Measurements from ENCODE around the gene ARID4B. TPM values are rescaled to one million over a fixed set of nuclear protein-coding genes. Genes with fewer than 3 reads are reported as not detected.
A peak's percentile ranks its signal among the peaks of the same experiment; 100 is the strongest.

ARID4B gene
- total and polyA plus RNA-seq, 2 of the 13 experiments (the other 11 are each of a cell fraction or from before 2014, with no cell fraction given) = 9.7 to 24.6 TPM

DNA sequence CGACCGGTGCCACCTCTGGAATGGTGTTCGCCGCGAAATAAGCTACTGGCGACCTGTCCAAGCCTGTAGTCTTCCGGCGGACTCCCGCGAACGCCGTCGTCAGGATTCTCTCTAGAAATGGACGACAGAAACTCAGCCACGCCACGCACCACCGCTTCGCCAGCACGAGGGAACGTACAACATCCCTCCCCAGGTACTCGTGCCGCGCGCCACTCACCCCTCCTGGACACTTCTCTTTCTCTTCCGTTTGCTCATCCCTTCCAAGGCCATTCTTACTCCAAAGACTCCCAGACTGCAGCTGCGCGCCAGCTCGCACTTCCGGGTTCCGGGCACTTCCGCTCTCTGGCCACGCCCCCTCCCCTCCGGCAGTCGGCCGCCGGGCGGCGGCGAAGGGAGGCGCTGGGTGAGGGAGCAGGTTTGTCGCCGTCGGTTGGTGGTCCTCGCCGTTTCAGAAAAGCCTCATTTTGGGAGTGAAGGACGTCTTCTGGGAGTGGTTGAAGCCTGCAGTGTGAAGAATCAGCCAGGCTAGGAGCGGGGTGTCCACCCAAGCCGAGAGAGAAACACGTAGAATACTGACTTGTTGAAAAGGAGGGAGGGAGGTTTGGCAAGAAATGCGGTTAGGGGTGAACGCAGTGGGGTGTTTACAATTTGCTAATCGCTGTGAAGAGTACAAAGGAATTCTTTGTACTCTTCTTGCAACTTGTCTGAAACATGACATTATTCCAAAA lies 166.9 kb downstream of the ARID4B start, which contains the start of gene RBM34 (continued):
- TF ChIP-seq PLRG1 (conservative IDR thresholded peaks at IDR 0.05) (no peak), ZNF275 (CRISPR knock-in tag; IDR thresholded peaks at IDR 0.05; ENCODE audit: borderline replicate concordance) (peak; percentile 81; the same call in 1 of the 2 replicates), ZNF235 (CRISPR knock-in tag; IDR thresholded peaks at IDR 0.05; ENCODE audit: borderline replicate concordance) (peak; percentile 94), AHR (CRISPR knock-in tag; IDR thresholded peaks at IDR 0.05) (peak; percentile 73; the same call in 1 of the 2 replicates), ZBTB42 (CRISPR knock-in tag; IDR thresholded peaks at IDR 0.05) (no peak), SCMH1 (CRISPR knock-in tag; IDR thresholded peaks at IDR 0.05; ENCODE audit: borderline replicate concordance) (no peak), ONECUT2 (CRISPR knock-in tag; IDR thresholded peaks at IDR 0.05) (peak; percentile 65), GZF1 (CRISPR knock-in tag; IDR thresholded peaks at IDR 0.05) (no peak), THYN1 (CRISPR knock-in tag; IDR thresholded peaks at IDR 0.05; ENCODE audit: borderline replicate concordance, low read depth) (0 out of 2 replicates have a peak, but pooled peaks have one; percentile 33), FIP1L1 (IDR thresholded peaks at IDR 0.05; ENCODE audit: borderline replicate concordance, insufficient read depth, low read depth, low read length) (no peak), TFE3 (CRISPR knock-in tag; IDR thresholded peaks at IDR 0.05) (peak; percentile 56), MED13 (CRISPR knock-in tag; IDR thresholded peaks at IDR 0.05) (0 out of 2 replicates have a peak, but pooled peaks have one; percentile 32), ZNF225 (CRISPR knock-in tag; IDR thresholded peaks at IDR 0.05) (peak; percentile 84; the same call in 1 of the 2 replicates), ZNF614 (CRISPR knock-in tag; IDR thresholded peaks at IDR 0.05; ENCODE audit: borderline replicate concordance) (peak; percentile 79; the same call in 1 of the 2 replicates), ZNF205 (CRISPR knock-in tag; IDR thresholded peaks at IDR 0.05) (peak; percentile 25; the same call in 1 of the 2 replicates), PATZ1 (CRISPR knock-in tag; IDR thresholded peaks at IDR 0.05) (peak; percentile 65; the same call in 1 of the 2 replicates), NKX3-1 (CRISPR knock-in tag; IDR thresholded peaks at IDR 0.05) (no peak; the same call in 1 of the 2 replicates), KLF15 (CRISPR knock-in tag; IDR thresholded peaks at IDR 0.05; ENCODE audit: borderline replicate concordance) (peak; percentile 90), SOX5 (CRISPR knock-in tag; IDR thresholded peaks at IDR 0.05; ENCODE audit: borderline replicate concordance) (no peak; the same call in none of the 2 replicates), ZKSCAN8 (CRISPR knock-in tag; IDR thresholded peaks at IDR 0.05; ENCODE audit: borderline replicate concordance) (0 out of 2 replicates have a peak, but pooled peaks have one; percentile 41), JUNB (CRISPR knock-in tag; IDR thresholded peaks at IDR 0.05; ENCODE audit: borderline replicate concordance) (no peak)
- TF ChIP-seq, protein P1, sequence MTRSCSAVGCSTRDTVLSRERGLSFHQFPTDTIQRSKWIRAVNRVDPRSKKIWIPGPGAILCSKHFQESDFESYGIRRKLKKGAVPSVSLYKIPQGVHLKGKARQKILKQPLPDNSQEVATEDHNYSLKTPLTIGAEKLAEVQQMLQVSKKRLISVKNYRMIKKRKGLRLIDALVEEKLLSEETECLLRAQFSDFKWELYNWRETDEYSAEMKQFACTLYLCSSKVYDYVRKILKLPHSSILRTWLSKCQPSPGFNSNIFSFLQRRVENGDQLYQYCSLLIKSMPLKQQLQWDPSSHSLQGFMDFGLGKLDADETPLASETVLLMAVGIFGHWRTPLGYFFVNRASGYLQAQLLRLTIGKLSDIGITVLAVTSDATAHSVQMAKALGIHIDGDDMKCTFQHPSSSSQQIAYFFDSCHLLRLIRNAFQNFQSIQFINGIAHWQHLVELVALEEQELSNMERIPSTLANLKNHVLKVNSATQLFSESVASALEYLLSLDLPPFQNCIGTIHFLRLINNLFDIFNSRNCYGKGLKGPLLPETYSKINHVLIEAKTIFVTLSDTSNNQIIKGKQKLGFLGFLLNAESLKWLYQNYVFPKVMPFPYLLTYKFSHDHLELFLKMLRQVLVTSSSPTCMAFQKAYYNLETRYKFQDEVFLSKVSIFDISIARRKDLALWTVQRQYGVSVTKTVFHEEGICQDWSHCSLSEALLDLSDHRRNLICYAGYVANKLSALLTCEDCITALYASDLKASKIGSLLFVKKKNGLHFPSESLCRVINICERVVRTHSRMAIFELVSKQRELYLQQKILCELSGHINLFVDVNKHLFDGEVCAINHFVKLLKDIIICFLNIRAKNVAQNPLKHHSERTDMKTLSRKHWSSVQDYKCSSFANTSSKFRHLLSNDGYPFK (CRISPR knock-in tag; IDR thresholded peaks at IDR 0.05; ENCODE audit: borderline replicate concordance) = peak; percentile 86; the same call in 1 of the 2 replicates

Measured in HepG2 (cell line).